Colonic mucosa (tissue), 4 donors: Measurements from ENCODE around the gene SRXN1. TPM values are rescaled to one million over a fixed set of nuclear protein-coding genes. Genes with fewer than 3 reads are reported as not detected.

ENCODE experiments used
- DNase-seq: peaks from one replicate; pipeline ENCODE4 v3.0.0-alpha.2; 2020
- H3K27ac ChIP-seq: fragments of 200-600 bp; one replicate; pipeline ENCODE4 v1.8.0; 2021
- H3K27me3 ChIP-seq: fragments of 200-600 bp; one replicate; pipeline ENCODE4 v1.8.0; 2021
- H3K36me3 ChIP-seq: fragments of 200-600 bp; one replicate; pipeline ENCODE4 v1.8.0; 2021
- H3K4me1 ChIP-seq: fragments of 200-600 bp; one replicate; pipeline ENCODE4 v1.8.0; 2021; ENCODE audit warnings: mild to moderate bottlenecking
- H3K4me3 ChIP-seq: fragments of 200-600 bp; one replicate; pipeline ENCODE4 v1.8.0; 2021
- H3K9ac ChIP-seq, 2 donors: one replicate each; pipeline ENCODE4 v1.7.0; 2013; ENCODE audit warnings: control low read depth in 2 of 2, low read depth in 2 of 2, low read length in 2 of 2
- H3K9me3 ChIP-seq: fragments of 200-600 bp; one replicate; pipeline ENCODE4 v1.8.0; 2021
- CTCF ChIP-seq: fragments of 200-600 bp; IDR thresholded peaks from one replicate; pipeline ENCODE4 v1.8.0; 2022; ENCODE audit warnings: antibody characterized with exemption, mild to moderate bottlenecking
- intact Hi-C: fragments of 100-400 bp; cut with DNase I; formaldehyde crosslinking; loops from one replicate; pipeline ENCODE4 v1.14.1; 2022
- total RNA-seq, 2 donors: library from RNA; stranded (reverse); fragmentation: NEBNext Ultra II Directional in 1 of 2; extraction: Animal tissue kit (Norgen Biotek cat#: 25700) in 1 of 2; gene quantifications; one replicate each; pipeline ENCODE4 v1.2.1, GENCODE V29; 2021
- donor health status: healthy.
- donor health status: DM: no; HTN: no; CAD: no.
- donor health status: DM: no; HTN: no; CAD: no.

SRXN1 gene
- total RNA-seq, 2 donors from 2014 or later = 20.8 to 25.3 TPM

GRCh38 chr20:689348-689747, 36.3 kb upstream of the SRXN1 start:
- Histone ChIP-seq H3K9me3 (no peaks in the 10 kb centered on the region), H3K36me3 (no peaks in the 10 kb centered on the region), H3K9ac (no peak overlapping the region), H3K4me3 (no peak overlapping the region), H3K27me3 (peaks cover 4% of the 10 kb centered on the region), H3K27ac (no peak overlapping the region), H3K4me1 (no peaks in the 10 kb centered on the region)
- intact Hi-C loops = no loop called here
- TF ChIP-seq CTCF = no peak
- DNase-seq = no peak

DNA sequence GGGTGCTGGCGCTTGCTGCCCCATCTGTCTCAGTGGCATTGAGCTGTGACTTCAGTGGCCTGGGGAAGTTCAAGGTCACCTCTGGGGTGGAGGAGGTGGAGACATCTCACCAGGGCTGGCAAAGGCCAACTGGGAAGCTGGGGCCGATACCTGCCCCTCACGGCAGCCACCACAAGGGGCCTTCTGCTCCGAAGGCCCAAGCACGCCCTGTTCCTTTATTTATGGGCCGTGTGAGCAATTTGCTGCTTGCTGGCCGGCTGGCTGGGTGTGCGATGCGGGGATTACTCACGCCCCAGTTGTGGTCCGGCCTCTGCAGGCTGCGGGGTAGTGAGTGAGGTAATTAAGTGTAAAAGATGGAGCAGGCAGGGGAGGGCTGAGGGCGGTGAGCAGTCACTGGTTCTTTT, 35.8 kb upstream of the SRXN1 start:
- DNase-seq = no peak
- no peaks in the 10 kb centered on the region for H3K36me3 ChIP-seq
- no peak overlapping the region for H3K4me3 ChIP-seq
- no peak overlapping the region for H3K9ac ChIP-seq
- peaks cover 4% of the 10 kb centered on the region for H3K27me3 ChIP-seq
- no peak for TF ChIP-seq CTCF
- H3K9me3 ChIP-seq = no peaks in the 10 kb centered on the region
- no peaks in the 10 kb centered on the region for H3K4me1 ChIP-seq
- intact Hi-C loops = no loop called here
- no peak overlapping the region for H3K27ac ChIP-seq

DNA sequence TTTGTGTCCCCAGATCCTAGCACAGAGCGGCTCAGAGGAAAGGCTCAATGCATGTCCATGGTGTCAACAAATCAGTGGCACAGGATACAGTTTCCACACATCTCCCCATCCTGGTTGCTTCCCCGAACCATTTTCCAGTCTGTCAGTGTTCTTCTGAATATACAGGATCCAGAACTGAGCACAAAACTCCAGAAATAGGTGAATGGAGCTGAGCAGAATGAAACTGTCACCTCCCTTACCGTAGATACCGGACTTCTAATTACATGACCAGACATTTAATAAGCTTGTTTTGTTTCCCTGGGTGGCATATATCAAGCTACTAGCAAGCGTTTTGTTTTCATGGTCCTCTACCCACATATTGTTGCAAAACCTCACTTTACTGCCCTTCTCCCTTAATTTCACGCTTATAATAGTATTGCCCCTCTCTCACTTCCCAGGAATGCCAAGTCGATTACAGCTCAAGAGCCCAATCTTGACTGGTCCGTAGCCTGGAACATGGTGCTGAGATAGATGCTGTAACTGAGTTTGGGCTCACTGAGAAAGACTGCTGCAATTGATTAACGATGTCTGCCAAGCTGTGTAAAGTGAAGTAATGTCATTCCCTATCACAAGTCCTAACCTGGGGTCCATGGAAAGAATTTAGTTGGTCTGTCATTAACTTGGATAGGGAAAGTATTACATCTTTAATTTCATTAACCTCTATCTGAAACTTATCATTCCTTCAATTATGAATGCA, 34.6 kb upstream of the SRXN1 start:
- H3K4me1 ChIP-seq = no peaks in the 10 kb centered on the region
- no peak for DNase-seq
- H3K27me3 ChIP-seq = peaks cover 4% of the 10 kb centered on the region
- H3K36me3 ChIP-seq = no peaks in the 10 kb centered on the region
- no peak overlapping the region for H3K27ac ChIP-seq
- H3K9ac ChIP-seq = no peak overlapping the region
- intact Hi-C loops = no loop called here
- no peak for TF ChIP-seq CTCF
- H3K4me3 ChIP-seq = no peak overlapping the region
- H3K9me3 ChIP-seq = no peaks in the 10 kb centered on the region

GRCh38 chr20:684676-685319, 31.8 kb upstream of the SRXN1 start:
- Histone ChIP-seq H3K27ac (no peak overlapping the region), H3K36me3 (no peaks in the 10 kb centered on the region), H3K27me3 (peaks cover 4% of the 10 kb centered on the region), H3K4me1 (no peaks in the 10 kb centered on the region), H3K9ac (no peak overlapping the region), H3K9me3 (no peaks in the 10 kb centered on the region), H3K4me3 (no peak overlapping the region)
- no peak for TF ChIP-seq CTCF
- DNase-seq = no peak
- intact Hi-C loops = no loop called here

DNA sequence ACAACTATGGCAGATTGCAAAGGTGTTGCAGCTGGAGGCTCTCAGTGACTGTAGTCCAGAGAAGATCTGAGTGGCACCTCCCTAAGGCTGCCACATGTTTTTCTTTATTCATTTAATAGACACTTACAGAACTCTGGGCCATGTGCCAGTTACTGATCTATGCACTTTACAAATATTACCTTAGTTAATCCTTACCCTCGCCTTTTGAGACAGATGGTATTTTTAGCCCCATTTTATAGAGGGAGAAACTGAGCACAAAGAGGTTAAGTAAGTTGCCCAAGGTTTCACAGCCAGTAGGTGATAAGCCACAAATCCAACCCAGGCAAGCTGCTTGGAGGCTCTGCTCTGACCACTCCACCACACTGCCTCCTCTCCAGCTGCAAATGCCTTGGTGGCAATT, 29.1 kb upstream of the SRXN1 start:
- no peak for TF ChIP-seq CTCF

More for the DNA sequence above, 29.1 kb upstream of the SRXN1 start:
- no peak overlapping the region for H3K4me3 ChIP-seq
- intact Hi-C loops = no loop called here
- no peak for DNase-seq
- no peaks in the 10 kb centered on the region for H3K4me1 ChIP-seq
- no peaks in the 10 kb centered on the region for H3K27me3 ChIP-seq
- no peak overlapping the region for H3K9ac ChIP-seq
- no peak overlapping the region for H3K27ac ChIP-seq
- H3K36me3 ChIP-seq = no peaks in the 10 kb centered on the region
- no peaks in the 10 kb centered on the region for H3K9me3 ChIP-seq
